Body of pancreas (tissue), 4 donors: ENCODE results near the gene OVCH1.

Experiments used
- POLR2A ChIP-seq, 3 donors: fragments of 450-650 bp; IDR thresholded peaks; one replicate each; pipeline ENCODE4 v1.6.1; 2016; ENCODE audit warnings: antibody characterized with exemption in 3 of 3, mild to moderate bottlenecking in 2 of 3
- TF ChIP-seq, protein P1 (sequence below), 7 experiments: fragments of 450-650 bp in 4 of 7; fragments of 200-600 bp in 3 of 7; sonication (generic) in 3 of 7; IDR thresholded peaks; one replicate each; pipeline ENCODE4 v1.5.1; 2016 to 2019; ENCODE audit warnings: antibody characterized with exemption in 7 of 7

DNA sequence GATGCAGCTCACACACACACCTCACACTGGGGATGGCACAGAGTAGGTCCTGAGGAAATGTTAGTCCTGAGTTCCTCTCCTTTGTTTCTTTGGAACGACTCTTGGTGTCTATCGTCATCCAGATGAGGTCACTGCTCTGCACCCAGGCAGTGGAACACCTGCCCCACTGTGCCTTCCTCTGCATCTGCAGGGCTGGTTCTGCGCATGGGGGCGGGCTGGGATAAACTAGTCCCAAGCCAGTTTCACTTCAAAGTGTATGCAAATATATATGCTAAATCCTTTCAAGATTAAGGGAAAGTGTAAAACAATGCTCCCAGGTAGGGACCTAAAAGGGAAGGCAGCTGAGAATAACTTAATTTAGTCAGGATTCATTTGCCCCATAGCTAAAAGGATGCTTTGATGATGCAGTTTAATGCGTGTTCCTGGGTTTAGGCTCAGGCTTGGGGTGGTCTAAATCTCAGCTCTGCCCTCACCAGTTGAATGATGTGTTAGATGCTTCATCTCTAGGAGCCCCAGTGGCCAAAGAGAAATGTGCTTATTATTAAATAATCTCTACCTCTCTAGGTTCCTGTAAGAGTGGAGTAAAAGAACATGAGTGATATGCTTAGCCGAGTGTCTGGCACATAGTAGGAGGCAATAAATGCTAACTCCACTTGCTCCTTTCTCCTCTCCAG lies 47.1 kb upstream of the OVCH1 start:
- TF ChIP-seq, protein P1, sequence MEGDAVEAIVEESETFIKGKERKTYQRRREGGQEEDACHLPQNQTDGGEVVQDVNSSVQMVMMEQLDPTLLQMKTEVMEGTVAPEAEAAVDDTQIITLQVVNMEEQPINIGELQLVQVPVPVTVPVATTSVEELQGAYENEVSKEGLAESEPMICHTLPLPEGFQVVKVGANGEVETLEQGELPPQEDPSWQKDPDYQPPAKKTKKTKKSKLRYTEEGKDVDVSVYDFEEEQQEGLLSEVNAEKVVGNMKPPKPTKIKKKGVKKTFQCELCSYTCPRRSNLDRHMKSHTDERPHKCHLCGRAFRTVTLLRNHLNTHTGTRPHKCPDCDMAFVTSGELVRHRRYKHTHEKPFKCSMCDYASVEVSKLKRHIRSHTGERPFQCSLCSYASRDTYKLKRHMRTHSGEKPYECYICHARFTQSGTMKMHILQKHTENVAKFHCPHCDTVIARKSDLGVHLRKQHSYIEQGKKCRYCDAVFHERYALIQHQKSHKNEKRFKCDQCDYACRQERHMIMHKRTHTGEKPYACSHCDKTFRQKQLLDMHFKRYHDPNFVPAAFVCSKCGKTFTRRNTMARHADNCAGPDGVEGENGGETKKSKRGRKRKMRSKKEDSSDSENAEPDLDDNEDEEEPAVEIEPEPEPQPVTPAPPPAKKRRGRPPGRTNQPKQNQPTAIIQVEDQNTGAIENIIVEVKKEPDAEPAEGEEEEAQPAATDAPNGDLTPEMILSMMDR (IDR thresholded peaks at IDR 0.05), result no peak
- no peak for TF ChIP-seq POLR2A (IDR thresholded peaks at IDR 0.05)
